Stimulated activated CD4-positive, alpha-beta T cell treated with anti-CD3 and anti-CD28 coated beads, Interleukin-12 subunit alpha, Interleukin-12 subunit beta, amount 100 ng/mL, for 4 hours (primary cell): Measurements from ENCODE around the gene PPP1R1C.
"Not testable (repeated sequence)": the region's sequence is repeated elsewhere in the genome, so short reads cannot be mapped to it uniquely, and the experiment has no call there.

Experiments
- DNase-seq: peaks from one replicate; pipeline ENCODE4 v3.0.0-alpha.2; 2020

Gene PPP1R1C

GRCh38 chr2:182015334-182016109 lies 29.9 kb downstream of the PPP1R1C start:
- no peak for DNase-seq

- DNase-seq: no peak
Measured at GRCh38 chr2:182018218-182018617, 32.6 kb downstream of the PPP1R1C start.

GRCh38 chr2:182019731-182020130 lies 34.1 kb downstream of the PPP1R1C start:
- no peak for DNase-seq

- DNase-seq: no peak
Measured at GRCh38 chr2:182020286-182021070, 34.8 kb downstream of the PPP1R1C start.

- DNase-seq: no peak
Measured at GRCh38 chr2:182023235-182023634, 37.6 kb downstream of the PPP1R1C start.

- DNase-seq: not testable (repeated sequence)
Measured at GRCh38 chr2:182030875-182031274, 45.2 kb downstream of the PPP1R1C start.

- DNase-seq: no peak
Measured at GRCh38 chr2:182031956-182032355, 46.3 kb downstream of the PPP1R1C start.

GRCh38 chr2:182033449-182033848 lies 47.8 kb downstream of the PPP1R1C start:
- DNase-seq: no peak

- no peak for DNase-seq
Measured at GRCh38 chr2:182038576-182038975, 52.9 kb downstream of the PPP1R1C start.

GRCh38 chr2:182043021-182043420 lies 57.4 kb downstream of the PPP1R1C start:
- no peak for DNase-seq

- DNase-seq: no peak
Measured at GRCh38 chr2:182043861-182044260, 58.2 kb downstream of the PPP1R1C start.

GRCh38 chr2:182047544-182047943 lies 61.9 kb downstream of the PPP1R1C start:
- DNase-seq: no peak

GRCh38 chr2:182048088-182048487 lies 62.4 kb downstream of the PPP1R1C start:
- DNase-seq: no peak

- DNase-seq: no peak
Measured at GRCh38 chr2:182048621-182049020, 63.0 kb downstream of the PPP1R1C start.

- DNase-seq: no peak
Measured at GRCh38 chr2:182049372-182050148, 63.9 kb downstream of the PPP1R1C start.

- DNase-seq: no peak
Measured at GRCh38 chr2:182050333-182051135, 64.9 kb downstream of the PPP1R1C start.

- DNase-seq: no peak
Measured at GRCh38 chr2:182055993-182056392, 70.3 kb downstream of the PPP1R1C start.

- no peak for DNase-seq
Measured at GRCh38 chr2:182057002-182057401, 71.3 kb downstream of the PPP1R1C start.

GRCh38 chr2:182058056-182058455 lies 72.4 kb downstream of the PPP1R1C start:
- DNase-seq: no peak

GRCh38 chr2:182061739-182062138 lies 76.1 kb downstream of the PPP1R1C start:
- no peak for DNase-seq

- no peak for DNase-seq
Measured at GRCh38 chr2:182062329-182062972, 76.8 kb downstream of the PPP1R1C start.
